Panc1 (cell line): ENCODE measurements around the gene ZNF182.
"Not testable (repeated sequence)": the region's sequence is repeated elsewhere in the genome, so short reads cannot be mapped to it uniquely, and the experiment has no call there.

Source experiments
- CTCF ChIP-seq: fragments of 450-650 bp; IDR thresholded peaks from 2 replicates; pipeline ENCODE4 v1.5.1; 2017; ENCODE audit warnings: mild to moderate bottlenecking
- REST ChIP-seq, 2 experiments: IDR thresholded peaks; 2 replicates each; pipeline ENCODE4 v1.6.1; 2011 to 2012; ENCODE audit warnings: low read depth in 2 of 2, control low read depth in 1 of 2, low read length in 1 of 2, mild to moderate bottlenecking in 1 of 2, moderate library complexity in 1 of 2; ENCODE audit not compliant: insufficient read depth in 1 of 2
- SIN3A ChIP-seq: IDR thresholded peaks from 2 replicates; pipeline ENCODE4 v1.6.1; 2012; ENCODE audit warnings: low read depth, mild to moderate bottlenecking, low read length, moderate library complexity, borderline replicate concordance; ENCODE audit not compliant: insufficient read depth

GRCh38 chrX:48019892-48020291, 16.1 kb upstream of the ZNF182 start:
- TF ChIP-seq CTCF; SIN3A; REST (IDR thresholded peaks at IDR 0.05; ENCODE audit: insufficient read depth in 1 of 2, low read depth in 2 of 2, low read length in 1 of 2): not testable (repeated sequence)
